HG02588 (cell line): Measurements from ENCODE around the gene JAK3.
"Not testable (repeated sequence)": the region's sequence is repeated elsewhere in the genome, so short reads cannot be mapped to it uniquely, and the experiment has no call there.

Experiments used
- ATAC-seq: cut with Tn5 transposase; IDR thresholded peaks from one replicate; pipeline ENCODE4 v1.9.1; 2021; ENCODE audit warnings: mild to moderate bottlenecking, moderate library complexity; ENCODE audit not compliant: unreplicated experiment

The JAK3 gene

GRCh38 chr19:17807731-17808316 is 40.0 kb downstream of the JAK3 start:
- ATAC-seq, result no peak

DNA sequence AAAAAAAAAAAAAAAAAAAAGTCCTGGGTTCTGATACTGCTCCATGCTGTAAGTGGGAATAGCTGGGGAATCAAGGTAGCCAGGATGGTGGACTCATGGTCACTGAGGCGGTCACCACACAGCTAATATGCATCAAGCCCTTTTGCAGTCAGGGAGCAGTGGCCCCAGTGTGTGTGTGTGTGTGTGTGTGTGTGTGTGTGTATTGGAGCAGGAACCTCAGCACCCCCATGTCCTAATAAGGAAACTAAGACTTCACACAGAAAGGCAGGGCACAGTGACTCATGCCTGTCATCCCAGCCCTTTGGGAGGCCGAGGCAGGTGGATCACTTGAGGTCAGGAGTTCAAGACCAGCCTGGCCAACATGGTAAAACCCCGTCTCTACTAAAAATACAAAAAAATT is 40.8 kb downstream of the JAK3 start:
- ATAC-seq, result no peak

DNA sequence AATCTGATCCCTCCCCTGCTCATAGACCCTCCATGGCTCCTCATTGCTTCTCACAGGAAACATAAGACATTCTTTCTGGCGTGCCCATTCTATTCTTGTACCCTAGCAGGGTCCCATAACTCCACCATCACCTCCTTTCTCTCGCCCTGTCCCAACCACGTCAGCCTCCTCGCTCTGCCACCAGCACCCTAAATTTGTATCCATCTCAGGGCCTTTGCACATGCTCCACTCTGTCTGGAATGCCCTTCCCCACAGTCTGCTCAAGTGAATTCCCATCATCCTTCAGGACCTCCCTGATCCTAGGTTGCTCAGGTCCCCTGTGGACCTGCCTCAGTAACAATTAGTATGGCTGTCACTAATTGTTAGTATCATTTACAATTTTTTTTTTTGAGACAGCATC is 42.4 kb downstream of the JAK3 start:
- no peak for ATAC-seq

GRCh38 chr19:17803264-17803896 is 44.4 kb downstream of the JAK3 start:
- no peak for ATAC-seq

DNA sequence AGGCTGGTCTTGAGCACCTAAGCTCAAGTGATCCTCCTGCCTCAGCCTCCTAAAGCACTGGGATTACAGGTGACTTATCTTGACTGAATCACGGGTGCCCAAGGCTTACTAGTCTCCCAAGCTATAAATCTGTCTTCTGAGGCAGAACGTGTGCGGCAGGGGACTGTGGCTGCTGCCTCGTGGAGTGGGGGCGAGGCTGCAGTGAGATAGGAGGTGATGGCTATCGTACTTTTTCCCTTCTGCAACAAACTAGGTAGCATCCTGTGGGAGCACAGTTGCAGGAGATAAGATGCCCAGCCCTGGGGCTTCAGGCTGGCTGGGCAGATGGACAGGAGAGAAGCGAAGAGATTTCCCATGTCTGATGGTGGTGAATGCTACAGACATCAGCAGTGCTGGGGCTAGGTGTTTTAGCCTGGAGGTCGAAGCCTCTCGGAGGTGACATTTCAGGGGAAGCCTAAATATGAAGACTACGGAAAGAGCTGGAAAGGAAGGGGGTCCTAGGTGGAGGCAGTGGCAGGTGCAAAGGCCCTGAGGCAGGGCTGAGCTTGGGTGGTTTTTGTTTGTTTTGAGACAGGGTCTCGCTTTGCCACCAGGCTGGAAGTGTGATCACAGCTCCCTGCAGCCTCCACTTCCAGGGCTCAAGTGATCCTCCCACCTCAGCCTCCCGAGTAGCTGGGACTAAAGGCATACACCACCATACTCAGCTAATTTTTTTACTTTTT is 45.5 kb downstream of the JAK3 start:
- no peak for ATAC-seq

GRCh38 chr19:17798599-17798998 is 49.2 kb downstream of the JAK3 start:
- ATAC-seq, result not testable (repeated sequence)

DNA sequence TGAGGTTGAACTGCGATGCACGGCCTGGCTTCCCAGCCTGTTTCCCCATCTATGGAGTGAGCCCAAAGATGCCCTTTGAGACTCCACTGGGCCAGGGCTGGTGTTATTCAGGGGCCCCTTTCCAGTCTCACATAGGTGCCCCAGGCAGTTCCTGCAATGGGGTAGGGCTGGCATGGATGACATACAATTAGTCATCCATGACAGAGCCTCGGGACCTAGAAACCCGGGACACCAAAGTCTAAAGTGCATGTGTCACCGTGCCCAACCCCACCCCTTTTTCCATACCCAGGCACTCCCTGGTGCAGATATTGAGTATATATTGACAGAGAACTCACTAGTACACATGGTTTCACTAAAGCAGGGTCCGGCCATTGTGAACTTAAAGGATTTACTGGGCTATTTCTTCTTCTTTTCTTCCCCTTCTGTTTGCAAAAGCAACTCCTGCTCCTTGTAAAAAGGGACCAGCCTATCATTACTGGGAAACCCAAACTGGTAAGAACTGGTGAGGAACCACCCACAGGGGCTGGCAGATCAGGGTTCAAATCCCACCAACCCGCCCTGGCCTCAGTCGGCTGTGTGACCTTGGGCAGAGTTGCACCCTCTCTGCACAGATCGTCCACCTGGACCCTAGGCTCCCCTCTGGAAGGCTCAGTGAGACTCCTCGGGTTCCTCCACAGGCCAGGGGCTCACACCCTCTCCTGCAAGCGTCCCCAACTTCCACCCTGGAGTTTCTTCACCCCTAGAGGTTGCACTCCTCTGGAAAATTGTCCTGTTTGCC is 50.2 kb downstream of the JAK3 start:
- ATAC-seq, result no peak

- ATAC-seq, result no peak
Observed at GRCh38 chr19:17796838-17797423, 50.9 kb downstream of the JAK3 start.

GRCh38 chr19:17796013-17796837 is 51.6 kb downstream of the JAK3 start:
- ATAC-seq, result no peak

GRCh38 chr19:17795495-17795856 is 52.3 kb downstream of the JAK3 start:
- no peak for ATAC-seq

DNA sequence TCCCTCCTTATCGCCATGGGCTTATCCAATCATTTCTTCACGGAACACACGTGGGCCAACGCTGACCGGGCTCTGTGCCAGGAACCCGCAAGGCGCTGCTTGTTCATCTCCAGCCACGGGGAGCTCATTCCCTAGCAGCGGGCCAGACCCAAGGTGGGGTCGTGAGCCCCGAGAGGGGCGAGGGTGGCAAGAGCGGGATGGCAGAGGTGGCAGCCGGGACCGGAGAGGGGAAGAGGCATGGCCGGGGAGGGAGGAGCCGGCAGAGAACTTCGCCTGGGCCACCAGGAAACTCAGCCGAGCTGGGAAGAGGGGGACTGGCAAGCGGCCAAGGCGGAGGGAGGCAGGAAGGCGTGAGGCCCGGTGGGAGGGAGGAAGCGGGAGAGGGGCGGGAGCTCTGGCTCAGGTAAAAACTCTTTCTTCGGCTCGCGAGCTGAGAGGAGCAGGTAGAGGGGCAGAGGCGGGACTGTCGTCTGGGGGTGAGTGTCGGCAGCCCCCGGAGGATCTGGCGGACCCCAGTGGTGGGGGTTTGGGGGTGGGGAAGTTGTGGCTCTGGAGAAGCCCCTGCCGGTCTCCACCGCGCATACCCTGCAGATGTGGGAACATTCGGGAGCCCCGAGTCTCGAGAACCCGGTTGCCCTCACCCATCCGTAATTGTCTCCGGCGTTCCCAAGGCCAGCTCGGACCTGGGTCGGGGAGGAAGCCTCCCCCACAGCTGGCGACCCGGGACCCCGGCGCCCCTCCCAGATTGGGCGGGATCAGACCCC is 52.9 kb downstream of the JAK3 start, which contains the start of gene B3GNT3:
TSS of gene B3GNT3 (plus strand) at position 408 of the 764 bp plus-strand sequence. CDS start 12,670 bp downstream, outside the sequence.
- ATAC-seq, result no peak

GRCh38 chr19:17794412-17794730 is 53.4 kb downstream of the JAK3 start:
- ATAC-seq, result no peak

- no peak for ATAC-seq
Observed at GRCh38 chr19:17790059-17790780, 57.6 kb downstream of the JAK3 start.

- no peak for ATAC-seq
Observed at GRCh38 chr19:17788632-17789031, 59.1 kb downstream of the JAK3 start.

DNA sequence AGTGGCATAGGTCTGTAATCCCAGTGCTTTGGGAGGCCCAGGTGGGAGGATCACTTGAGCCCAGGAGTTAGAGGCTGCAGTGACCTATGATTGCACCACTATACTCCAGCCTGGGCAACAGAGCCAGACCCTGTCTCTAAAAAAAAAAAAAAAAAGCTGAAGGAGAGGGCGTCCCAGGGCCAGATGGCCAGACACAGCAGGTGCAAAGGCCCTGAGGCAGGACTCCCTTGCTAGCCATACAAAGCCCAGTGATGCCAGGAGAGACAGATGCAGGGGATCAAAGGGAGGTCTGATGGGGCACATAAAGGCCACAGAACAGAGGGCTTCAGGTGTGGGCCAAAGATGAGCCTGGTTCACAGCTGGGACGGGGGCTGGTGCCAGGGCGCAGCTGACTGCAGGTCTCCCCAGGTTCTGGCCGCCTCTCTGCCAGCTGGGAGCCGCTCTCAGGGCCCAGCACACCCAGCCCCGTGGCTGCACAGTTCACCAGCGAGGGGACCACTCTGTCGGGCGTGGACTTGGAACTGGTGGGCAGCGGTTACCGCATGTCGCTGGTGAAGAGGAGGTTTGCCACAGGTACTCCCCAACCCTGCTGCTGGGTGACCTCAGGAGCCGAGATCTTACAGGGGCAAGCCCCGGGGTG is 60.4 kb downstream of the JAK3 start:
- no peak for ATAC-seq

DNA sequence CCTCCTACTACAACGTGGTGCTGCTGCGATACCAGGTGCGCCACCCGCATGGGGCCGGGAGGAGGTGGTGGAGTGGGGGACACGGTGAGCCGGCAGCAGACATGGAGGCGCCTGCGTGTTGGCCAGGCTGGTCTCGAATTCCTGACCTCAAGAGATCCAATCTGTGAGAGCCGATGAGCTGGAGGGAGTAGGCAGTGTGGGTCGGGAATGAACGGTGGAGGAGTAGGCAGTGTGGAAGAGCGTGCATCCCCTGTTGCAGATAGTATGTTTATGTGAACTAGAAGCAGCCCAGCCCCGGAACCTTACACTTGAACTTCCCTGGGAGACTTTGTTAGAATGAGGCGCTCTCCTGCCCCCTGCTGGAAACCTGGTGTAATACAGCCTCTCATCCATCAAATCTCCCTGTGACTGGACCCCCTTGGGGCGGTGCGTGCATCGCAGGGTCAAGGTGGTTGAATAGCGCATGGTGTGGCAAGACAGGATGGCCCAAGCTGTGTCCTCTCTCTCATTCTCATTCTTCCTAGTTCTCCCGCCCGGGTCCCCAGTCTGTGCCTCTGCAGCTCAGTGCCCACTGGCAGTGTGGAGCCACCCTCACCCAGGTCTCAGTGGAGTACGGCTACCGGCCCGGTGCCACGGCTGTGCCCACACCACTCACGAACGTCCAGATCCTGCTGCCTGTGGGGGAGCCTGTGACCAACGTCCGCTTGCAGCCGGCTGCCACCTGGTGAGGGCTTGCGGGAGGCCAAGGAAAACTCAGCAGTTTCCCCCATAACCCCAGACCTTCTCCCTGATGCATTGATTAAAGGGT is 63.4 kb downstream of the JAK3 start:
- ATAC-seq, result no peak

DNA sequence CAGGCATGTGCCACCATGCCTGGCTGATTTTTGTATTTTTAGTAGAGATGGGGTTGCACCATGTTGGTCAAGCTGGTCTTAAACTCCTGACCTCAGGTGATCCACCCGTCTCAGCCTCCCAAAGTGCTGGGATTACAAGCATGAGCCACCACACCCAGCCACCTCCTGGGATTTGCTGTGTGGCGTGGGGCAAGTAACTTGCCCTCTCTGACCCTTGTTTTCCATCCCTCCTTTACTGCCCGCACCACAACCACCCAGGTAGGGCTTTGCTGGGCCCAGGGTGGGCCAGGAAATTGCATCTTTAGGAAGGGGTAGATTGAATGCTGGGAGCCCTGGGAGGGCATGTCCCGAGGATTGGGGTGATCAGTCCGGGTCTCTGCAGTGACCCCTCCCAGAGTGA is 64.1 kb downstream of the JAK3 start:
- not testable (repeated sequence) for ATAC-seq

- ATAC-seq, result no peak
Observed at GRCh38 chr19:17780781-17781180, 67.0 kb downstream of the JAK3 start.
